Stromal cell of bone marrow (primary cell): ENCODE measurements around the gene DSTYK.
A peak's percentile ranks its signal among the peaks of the same experiment; 100 is the strongest.
"Not testable (repeated sequence)": the region's sequence is repeated elsewhere in the genome, so short reads cannot be mapped to it uniquely, and the experiment has no call there.

Experiments used
- DNase-seq: peaks from one replicate; pipeline ENCODE4 v3.0.0-alpha.2; 2012; ENCODE audit warnings: low read depth

The DSTYK gene

DNA sequence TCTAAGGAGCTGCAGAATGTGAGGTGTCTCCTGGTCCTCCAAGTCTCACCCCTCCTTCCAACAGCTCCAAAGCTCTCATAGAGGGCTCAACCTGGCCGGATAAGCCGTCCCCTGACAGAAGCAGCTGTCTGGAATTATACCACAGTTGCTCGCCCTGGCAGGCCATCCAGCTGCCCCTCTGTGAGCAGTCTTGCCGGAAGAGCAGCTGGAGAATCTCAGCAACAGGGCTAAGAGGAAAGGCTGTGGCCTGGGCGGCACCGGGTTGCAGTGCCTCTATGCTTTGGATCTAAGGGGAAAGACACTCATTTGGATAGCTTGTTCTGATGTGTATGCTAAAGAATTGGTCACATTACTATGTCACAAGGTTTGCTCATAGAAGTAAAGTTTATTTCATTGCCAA lies 28.6 kb upstream of the DSTYK start:
- DNase-seq, result no peak

GRCh38 chr1:205239078-205239477 lies 27.6 kb upstream of the DSTYK start:
- DNase-seq, result no peak

DNA sequence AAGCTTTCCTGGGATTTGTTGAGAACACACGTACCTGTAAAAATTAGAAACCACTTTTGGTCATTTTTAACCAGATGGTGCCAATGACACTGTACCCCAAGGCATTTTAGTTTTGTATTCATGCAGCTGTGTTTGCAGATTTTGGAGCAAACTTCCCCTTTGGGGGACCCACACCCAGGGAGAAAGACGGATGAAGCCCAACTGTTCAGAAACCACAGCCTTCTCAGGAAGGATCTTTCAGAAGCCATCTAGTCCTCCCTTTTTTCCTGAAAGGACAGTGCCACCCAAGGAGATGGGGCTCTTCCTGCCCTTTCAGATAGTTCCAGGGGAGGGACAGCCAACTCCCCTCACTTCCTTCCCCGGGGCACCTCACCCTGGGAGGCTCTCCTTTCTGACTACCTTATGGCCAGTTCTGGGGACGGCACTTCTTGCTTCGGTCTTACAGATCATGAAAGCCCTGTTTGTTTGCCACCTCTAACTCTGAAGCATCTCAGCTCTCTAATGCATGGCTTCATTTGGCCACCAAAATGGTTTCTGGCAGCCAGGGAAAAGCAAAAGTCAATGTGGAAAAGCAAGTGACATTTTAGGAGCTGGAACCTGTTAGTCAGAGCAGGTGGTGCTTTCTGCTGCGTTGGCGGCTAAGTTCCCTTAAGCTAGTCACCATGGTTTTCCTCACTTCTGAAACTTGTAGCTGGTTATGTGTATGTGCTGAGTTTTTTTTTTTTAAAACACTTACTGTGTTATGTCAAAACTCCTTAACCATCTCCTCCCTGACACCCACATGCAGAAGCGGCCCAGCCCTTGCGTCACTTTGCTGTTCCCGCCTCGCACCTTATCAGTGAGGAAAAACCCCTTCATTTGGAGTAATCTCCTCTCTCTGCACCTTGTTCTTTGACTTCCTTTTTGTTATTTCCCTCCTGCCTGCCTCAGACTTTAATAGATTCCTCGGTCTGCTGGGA lies 26.3 kb upstream of the DSTYK start:
- no peak for DNase-seq

- DNase-seq, result no peak
Measured at GRCh38 chr1:205236951-205237475, 25.5 kb upstream of the DSTYK start.

DNA sequence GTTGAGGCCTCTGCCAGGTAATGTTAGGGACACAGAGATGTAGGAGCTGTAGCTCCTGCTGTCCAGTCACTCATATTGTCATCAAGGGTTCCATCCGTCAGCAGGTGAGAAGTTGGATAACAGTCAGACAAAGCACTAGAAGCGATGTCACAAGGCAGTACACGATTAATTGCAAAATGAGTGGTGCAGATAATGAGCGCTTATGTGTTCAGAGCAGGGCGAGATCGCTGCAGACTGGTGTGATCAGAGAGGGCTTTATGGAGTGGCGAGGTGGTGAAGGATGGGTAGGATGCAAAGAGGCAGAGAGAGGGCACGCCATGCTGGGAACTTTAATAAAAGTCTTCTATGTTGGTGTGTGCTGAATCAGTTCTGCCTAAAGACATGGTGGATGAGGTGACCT lies 25.0 kb upstream of the DSTYK start:
- DNase-seq, result no peak

DNA sequence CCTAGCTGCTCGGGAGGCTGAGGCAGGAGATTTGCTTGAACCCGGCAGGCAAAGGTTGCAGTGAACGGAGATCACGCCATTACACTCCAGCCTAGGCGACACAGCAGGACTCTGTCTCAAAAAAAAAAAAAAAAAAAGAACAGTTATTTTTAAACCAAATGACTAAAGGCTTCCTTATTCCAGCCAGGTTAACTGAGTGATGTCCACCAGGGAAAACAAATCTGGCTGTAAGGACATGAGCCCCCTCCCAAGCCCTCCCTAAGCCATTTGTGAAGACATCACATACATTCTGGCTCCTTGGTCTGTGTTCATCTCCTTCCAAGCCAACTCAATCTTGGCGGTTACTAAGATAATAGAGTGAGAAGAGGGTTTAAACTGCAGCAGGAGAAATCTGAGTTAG lies 24.4 kb upstream of the DSTYK start:
- DNase-seq, result no peak

DNA sequence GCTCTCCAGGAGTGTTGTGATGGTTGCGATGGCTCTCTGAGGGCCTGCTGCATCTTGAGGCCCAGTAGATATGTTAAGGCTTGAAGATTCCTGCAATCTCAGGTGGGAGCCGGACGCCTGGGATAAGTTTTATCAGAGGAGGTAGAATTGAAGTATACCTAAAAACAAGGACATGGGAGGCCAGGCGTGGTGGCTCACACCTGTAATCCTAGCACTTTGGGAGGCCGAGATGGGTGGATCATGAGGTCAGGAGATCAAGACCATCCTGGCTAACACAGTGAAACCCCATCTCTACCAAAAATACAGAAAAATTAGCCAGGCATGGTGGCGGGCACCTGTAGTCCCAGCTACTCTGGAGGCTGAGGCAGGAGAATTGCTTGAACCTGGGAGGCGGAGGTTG lies 22.5 kb upstream of the DSTYK start:
- not testable (repeated sequence) for DNase-seq

DNA sequence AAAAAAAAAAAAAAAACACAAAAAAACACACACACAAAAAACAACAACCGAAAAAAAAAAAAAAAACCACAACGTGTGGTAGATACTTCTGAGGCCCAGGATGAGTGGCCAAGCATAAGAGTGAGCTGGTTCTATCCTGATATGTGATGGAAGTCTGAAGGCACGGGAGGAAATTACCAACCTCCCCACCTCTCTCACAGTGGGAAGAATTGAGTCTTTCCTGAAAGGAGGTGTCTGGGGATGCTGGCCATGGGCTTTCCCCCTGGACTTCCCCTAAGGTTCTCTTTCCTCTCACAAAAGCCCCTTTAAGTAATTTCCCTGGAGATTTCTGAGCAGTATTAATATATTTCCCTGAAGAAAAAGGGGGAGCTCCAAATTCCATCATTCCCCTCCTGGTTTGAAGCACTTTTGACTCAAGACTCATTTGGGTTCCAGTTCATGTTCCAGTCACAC lies 21.5 kb upstream of the DSTYK start:
- DNase-seq, result no peak

GRCh38 chr1:205232127-205232820 lies 20.8 kb upstream of the DSTYK start:
- DNase-seq, result no peak

DNA sequence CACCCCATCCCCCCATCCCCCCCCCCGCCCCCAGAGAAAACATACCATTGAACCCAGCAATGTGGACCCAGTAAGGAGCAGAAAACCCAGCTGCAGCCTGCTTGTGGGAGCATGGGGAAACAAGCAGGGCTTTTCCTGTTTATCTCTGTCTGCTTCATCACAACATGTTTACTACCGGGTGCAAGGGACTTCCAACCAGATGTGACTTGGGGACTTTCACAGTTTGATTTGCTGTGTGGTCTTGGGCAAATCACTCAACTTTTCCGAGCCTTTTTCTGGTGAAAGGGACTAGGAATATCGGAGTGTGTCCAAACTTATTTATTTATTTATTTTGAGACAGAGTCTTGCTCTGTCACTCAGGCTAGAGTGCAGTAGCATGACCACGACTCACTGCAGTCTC lies 19.5 kb upstream of the DSTYK start:
- no peak for DNase-seq

GRCh38 chr1:205229916-205230700 lies 18.6 kb upstream of the DSTYK start:
- no peak for DNase-seq

- peak; percentile 4 for DNase-seq
Measured at GRCh38 chr1:205229399-205229871, 17.9 kb upstream of the DSTYK start.

DNA sequence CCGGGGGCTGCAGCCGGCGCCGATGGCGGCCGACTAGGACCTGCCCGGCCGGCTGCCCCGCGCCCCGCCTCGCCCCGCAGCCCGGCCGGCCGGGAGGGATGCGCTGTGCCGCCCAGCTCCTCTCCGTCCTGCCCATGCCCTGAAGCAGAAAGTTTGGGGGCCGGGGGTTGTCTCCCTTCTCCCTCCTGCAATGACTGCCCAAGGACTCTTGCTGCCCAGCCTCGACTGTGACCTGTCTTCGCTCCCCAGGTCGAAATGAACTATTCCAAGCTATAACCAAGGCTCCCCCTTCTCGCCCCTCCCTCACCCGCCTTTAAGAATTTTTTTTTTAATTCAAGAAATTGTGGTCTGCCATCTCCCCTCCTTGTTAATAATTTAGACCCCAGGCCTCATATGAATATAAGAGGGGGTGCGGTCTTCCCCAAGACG lies 16.6 kb upstream of the DSTYK start:
- no peak for DNase-seq

DNA sequence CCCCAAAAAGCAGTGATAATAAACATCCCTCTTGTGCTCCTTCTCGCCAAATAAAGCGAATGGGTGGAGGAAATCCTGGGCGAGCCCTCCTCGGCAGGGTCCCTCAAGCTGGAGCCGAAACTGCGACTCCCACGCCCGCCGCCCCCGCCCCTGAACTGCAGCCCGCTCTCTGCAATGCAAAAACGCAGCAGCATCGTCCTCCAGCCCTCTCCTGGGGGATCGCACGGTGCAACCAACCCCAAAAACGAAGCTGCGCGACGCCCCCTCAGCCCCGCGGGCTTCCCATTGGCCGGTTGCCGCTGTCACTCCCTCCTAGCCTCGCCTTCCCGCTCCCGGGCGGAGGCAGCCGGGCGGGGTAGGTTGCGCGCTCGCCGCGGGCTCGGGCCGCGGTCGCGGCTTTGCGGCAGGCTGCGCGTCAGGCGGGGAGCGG lies 16.1 kb upstream of the DSTYK start, which contains the start of gene TMCC2:
TMCC2 (plus strand) TSS at position 363 of the 430 bp plus-strand sequence. CDS start 619 bp downstream, outside the sequence.
- DNase-seq, result peak; percentile 79

DNA sequence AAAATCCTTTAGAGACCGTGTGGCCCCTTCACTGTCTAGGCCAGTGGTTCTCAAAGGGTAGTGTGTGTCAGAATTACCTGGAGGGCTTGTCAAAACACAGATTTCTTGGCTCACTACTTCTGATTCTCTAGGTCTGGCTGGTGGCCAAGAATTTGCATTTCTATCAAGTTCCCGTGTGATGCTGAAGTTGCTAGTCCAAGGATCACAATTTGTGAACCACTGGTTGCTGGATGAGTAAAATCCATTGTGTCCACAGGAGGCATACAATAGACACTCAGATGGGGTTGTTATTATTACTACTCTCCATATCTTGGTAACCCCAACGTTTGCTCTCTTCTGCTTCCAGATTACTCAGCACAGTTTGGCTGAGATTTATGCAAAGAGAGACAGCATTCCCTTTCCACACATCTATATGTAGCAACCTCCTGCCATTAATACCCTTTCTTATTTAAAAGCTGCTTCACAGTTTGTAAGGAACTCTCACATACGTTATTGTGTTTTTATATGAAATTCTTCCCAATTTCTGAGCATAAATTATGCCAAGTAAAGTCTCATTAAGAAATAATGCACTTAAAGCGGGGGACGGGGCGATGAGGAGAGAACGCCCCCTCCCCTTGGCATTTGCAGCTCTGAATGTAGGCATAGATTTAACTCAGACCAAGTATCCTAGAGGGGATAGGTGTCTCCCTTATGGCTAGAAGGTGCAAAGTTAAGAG lies 15.5 kb upstream of the DSTYK start:
- peak; percentile 25 for DNase-seq

GRCh38 chr1:205225901-205226765 lies 14.6 kb upstream of the DSTYK start:
- no peak for DNase-seq

DNA sequence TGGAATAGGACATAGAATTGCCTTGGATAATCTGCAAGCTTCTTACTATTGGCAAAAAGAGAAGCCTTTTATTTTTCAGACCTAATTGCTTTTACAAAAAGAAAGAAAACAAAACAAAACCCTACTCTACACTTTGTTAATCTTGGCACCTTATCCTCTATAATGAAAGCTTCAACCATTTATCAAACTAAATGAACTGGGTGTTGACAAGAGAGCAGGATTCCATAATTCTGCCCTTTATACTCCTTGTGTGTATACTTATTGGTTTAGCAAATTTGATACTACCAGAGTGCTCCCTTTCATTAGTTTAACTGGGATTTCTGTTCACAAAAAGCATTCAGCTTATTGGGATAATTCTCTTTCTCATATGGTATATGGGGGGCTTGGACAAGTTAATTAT lies 13.2 kb upstream of the DSTYK start:
- DNase-seq, result no peak

GRCh38 chr1:205220421-205220820 lies 8.9 kb upstream of the DSTYK start:
- no peak for DNase-seq

DNA sequence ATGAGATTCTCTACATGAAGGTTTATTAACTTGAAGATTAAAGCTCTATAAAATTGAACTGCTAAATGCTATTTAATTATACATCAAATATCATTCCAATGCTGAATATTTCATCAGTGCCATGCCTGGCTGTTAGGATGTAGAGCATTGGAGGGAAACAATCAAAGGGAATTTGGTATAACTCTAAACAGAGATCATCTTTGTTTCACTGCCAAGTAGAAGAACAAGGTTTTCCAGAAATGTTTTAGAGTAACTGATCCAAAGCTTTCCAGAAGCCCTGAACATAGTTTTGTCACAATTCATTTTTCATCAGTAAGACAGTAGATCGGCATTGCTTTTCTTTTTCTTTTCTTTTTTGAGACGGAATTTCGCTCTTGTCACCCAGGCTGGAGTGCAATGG lies 5.9 kb upstream of the DSTYK start:
- no peak for DNase-seq

DNA sequence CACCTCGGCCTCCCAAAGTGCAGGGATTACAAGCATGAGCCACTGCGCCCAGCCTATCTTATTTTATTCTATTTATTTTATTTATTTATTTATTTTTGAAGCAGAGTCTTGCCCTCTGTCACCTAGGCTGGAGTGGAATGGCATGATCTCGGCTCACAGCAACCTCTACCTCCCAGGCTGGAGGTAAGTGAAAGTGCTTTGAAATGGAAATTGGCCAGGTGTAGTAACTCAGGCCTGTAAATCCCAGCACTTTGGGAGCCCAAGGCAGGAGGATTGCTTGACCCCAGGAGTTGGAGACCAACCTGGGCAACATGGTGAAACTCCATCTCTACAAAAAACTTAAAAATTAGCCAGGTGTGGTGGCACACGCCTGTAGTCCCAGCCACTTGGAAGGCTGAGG lies 5.1 kb upstream of the DSTYK start:
- no peak for DNase-seq
